SK-N-SH (cell line): Measurements from ENCODE around the gene PRH1.

Experiments
- CHD2 ChIP-seq: fragments of 150-350 bp; IDR thresholded peaks from 2 replicates; pipeline ENCODE4 v1.6.1; 2018; ENCODE audit warnings: low read length; ENCODE audit not compliant: partially characterized antibody
- CTCF ChIP-seq: fragments of 200-600 bp; sonication (generic); IDR thresholded peaks from 2 replicates; pipeline ENCODE4 v1.6.1; 2017; ENCODE audit warnings: antibody characterized with exemption, mild to moderate bottlenecking, moderate library complexity
- EP300 ChIP-seq, 2 experiments: IDR thresholded peaks; 2 replicates each; pipeline versions ENCODE4 v1.4.0 to v1.6.1; 2012; ENCODE audit warnings: borderline replicate concordance in 1 of 2, low read depth in 1 of 2, low read length in 1 of 2
- NFIC ChIP-seq: IDR thresholded peaks from 2 replicates; pipeline ENCODE4 v1.4.0; 2012; ENCODE audit warnings: borderline replicate concordance
- POLR2AphosphoS5 ChIP-seq: IDR thresholded peaks from 2 replicates; pipeline ENCODE4 v1.6.1; 2012; ENCODE audit warnings: low read depth, low read length

DNA sequence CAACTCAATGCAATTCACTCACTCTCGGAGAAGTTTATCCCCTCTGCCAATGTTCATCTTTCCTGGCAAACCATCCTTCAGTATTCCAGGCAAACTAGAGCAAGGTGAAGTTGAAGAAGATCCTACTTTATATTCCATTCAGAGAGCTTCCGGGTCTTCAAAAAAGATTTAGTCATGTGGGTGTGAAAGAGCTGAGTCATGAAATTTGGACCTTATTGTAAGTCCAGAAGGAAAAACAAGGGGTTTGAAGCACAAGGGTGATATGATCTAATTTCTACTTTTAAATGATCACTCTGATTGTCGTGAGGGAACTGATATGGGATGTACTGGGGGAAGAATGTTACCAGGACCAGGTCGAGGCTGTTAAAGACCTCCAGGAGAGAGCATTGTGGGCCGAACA is 42.2 kb upstream of the PRH1 start:
- TF ChIP-seq CHD2 (no peak), CTCF (no peak), NFIC (no peak), POLR2AphosphoS5 (no peak), EP300 (IDR thresholded peaks at IDR 0.05; ENCODE audit: borderline replicate concordance in 1 of 2, low read depth in 1 of 2, low read length in 1 of 2) (no peak)
